Upper lobe of left lung (tissue), 6 donors: Measurements from ENCODE around the gene PPM1L. TPM values are rescaled to one million over a fixed set of nuclear protein-coding genes. Genes with fewer than 3 reads are reported as not detected.

Source experiments
- ATAC-seq, 2 donors: fragments of 200-7000 bp; cut with Tn5 transposase; one replicate each; pipeline ENCODE4 v1.9.1; 2022; ENCODE audit warnings: mild to moderate bottlenecking in 2 of 2, moderate library complexity in 2 of 2; ENCODE audit not compliant: low FRiP score in 2 of 2
- DNase-seq, 2 donors: peaks; one replicate each; pipeline ENCODE4 v3.0.0-alpha.2; 2019 to 2020
- H3K27ac ChIP-seq, 4 donors: fragments of 200-600 bp; sonication (generic); one replicate each; pipeline ENCODE4 v1.5.1; 2016 to 2019
- H3K27me3 ChIP-seq, 4 donors: fragments of 200-600 bp; sonication (generic); one replicate each; pipeline ENCODE4 v1.5.1; 2017 to 2019
- H3K36me3 ChIP-seq, 4 donors: fragments of 200-600 bp; sonication (generic); one replicate each; pipeline ENCODE4 v1.5.1; 2016 to 2019
- H3K4me1 ChIP-seq, 4 donors: fragments of 200-600 bp; sonication (generic); one replicate each; pipeline ENCODE4 v1.5.1; 2018 to 2019
- H3K4me3 ChIP-seq, 4 donors: fragments of 200-600 bp; sonication (generic); one replicate each; pipeline ENCODE4 v1.5.1; 2017 to 2019; ENCODE audit warnings: mild to moderate bottlenecking in 2 of 4, moderate library complexity in 1 of 4
- H3K9me3 ChIP-seq, 4 donors: fragments of 200-600 bp; sonication (generic); one replicate each; pipeline ENCODE4 v1.5.1; 2018 to 2019
- EP300 ChIP-seq, 4 donors: sonication (generic); formaldehyde crosslinking; IDR thresholded peaks; one replicate each; pipeline ENCODE4 v1.5.1; 2017; ENCODE audit warnings: antibody characterized with exemption in 4 of 4, control low read depth in 2 of 4
- POLR2A ChIP-seq, 4 donors: fragments of 450-650 bp; IDR thresholded peaks; one replicate each; pipeline ENCODE4 v1.5.1; 2016 to 2017; ENCODE audit warnings: antibody characterized with exemption in 4 of 4, mild to moderate bottlenecking in 2 of 4
- POLR2AphosphoS5 ChIP-seq, 2 donors: sonication (generic); formaldehyde crosslinking; IDR thresholded peaks; one replicate each; pipeline ENCODE4 v1.5.1; 2017; ENCODE audit warnings: antibody characterized with exemption in 2 of 2
- WGBS, 2 donors: methylation state at CpG; one replicate each; pipeline ENCODE4 v1.1.5; 2017 to 2018; 5-methylcytosine and 5-hydroxymethylcytosine counted together
- total RNA-seq, 6 donors: library from RNA; depleted of rRNA in 4 of 6; stranded (reverse); fragments of >200 nt in 4 of 6; gene quantifications; one replicate each; pipeline versions ENCODE4 v1.1.0 to v1.2.1, GENCODE V29; 2016 to 2021
- TF ChIP-seq, protein P1 (sequence below), 6 experiments: fragments of 450-650 bp in 4 of 6; fragments of 200-600 bp in 2 of 6; sonication (generic) in 2 of 6; IDR thresholded peaks; one replicate each; pipeline ENCODE4 v1.5.1; 2016 to 2019; ENCODE audit warnings: antibody characterized with exemption in 6 of 6
- donor health status: DM: no; HTN: no; CAD: no; lungs with moderate emphysema.
- donor health status: DM: no; HTN: yes; CAD: no; lungs with severe emphysema.

The PPM1L gene
- total RNA-seq, 6 donors from 2014 or later, result 11.3 to 26.8 (median 18.7) TPM

- H3K27me3 ChIP-seq, result no peaks in the 10 kb centered on the region
- H3K4me3 ChIP-seq, result no peak overlapping the region
- ATAC-seq (no peak), DNase-seq (no peak)
- H3K9me3 ChIP-seq, result no peaks in the 10 kb centered on the region
- no peaks in the 10 kb centered on the region for H3K36me3 ChIP-seq
- 55% methylated on average over 1 of the region's 1 CpG; no CpG with 5 or more reads in 1 of the 2 donors for WGBS, 2 donors
- peaks cover 0 to 3% (median 0%) of the 10 kb centered on the region in 4 donors for H3K4me1 ChIP-seq
- no peak overlapping the region for H3K27ac ChIP-seq
- TF ChIP-seq EP300 (IDR thresholded peaks at IDR 0.05) (peak in 1 of 4 donors; percentile 48), POLR2A (IDR thresholded peaks at IDR 0.05) (no peak)
These were observed 17.0 kb upstream of the PPM1L start for GRCh38 chr3:160739079-160739478.

- Histone ChIP-seq H3K27ac (no peak overlapping the region), H3K4me1 (peaks cover 0 to 10% (median 0%) of the 10 kb centered on the region in 4 donors), H3K9me3 (no peaks in the 10 kb centered on the region), H3K4me3 (no peak overlapping the region), H3K27me3 (no peaks in the 10 kb centered on the region), H3K36me3 (no peaks in the 10 kb centered on the region)
- TF ChIP-seq POLR2A (IDR thresholded peaks at IDR 0.05) (no peak), EP300 (IDR thresholded peaks at IDR 0.05) (no peak), POLR2AphosphoS5 (IDR thresholded peaks at IDR 0.05) (no peak)
- TF ChIP-seq, protein P1, sequence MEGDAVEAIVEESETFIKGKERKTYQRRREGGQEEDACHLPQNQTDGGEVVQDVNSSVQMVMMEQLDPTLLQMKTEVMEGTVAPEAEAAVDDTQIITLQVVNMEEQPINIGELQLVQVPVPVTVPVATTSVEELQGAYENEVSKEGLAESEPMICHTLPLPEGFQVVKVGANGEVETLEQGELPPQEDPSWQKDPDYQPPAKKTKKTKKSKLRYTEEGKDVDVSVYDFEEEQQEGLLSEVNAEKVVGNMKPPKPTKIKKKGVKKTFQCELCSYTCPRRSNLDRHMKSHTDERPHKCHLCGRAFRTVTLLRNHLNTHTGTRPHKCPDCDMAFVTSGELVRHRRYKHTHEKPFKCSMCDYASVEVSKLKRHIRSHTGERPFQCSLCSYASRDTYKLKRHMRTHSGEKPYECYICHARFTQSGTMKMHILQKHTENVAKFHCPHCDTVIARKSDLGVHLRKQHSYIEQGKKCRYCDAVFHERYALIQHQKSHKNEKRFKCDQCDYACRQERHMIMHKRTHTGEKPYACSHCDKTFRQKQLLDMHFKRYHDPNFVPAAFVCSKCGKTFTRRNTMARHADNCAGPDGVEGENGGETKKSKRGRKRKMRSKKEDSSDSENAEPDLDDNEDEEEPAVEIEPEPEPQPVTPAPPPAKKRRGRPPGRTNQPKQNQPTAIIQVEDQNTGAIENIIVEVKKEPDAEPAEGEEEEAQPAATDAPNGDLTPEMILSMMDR (IDR thresholded peaks at IDR 0.05), result no peak
- WGBS, 2 donors, result 52 to 58% methylated on average over 2 of the region's 2 CpGs
- no peak for DNase-seq
- no peak for ATAC-seq
These were observed 9.1 kb upstream of the PPM1L start for GRCh38 chr3:160746976-160747375.

- H3K4me1 ChIP-seq, result peaks cover 0 to 10% (median 0%) of the 10 kb centered on the region in 4 donors
- no peak overlapping the region for H3K4me3 ChIP-seq
- H3K36me3 ChIP-seq, result no peaks in the 10 kb centered on the region
- 11 to 17% methylated on average over 1 of the region's 1 CpG for WGBS, 2 donors
- H3K9me3 ChIP-seq, result no peaks in the 10 kb centered on the region
- no peak overlapping the region for H3K27ac ChIP-seq
- TF ChIP-seq EP300 (IDR thresholded peaks at IDR 0.05) (no peak), POLR2AphosphoS5 (IDR thresholded peaks at IDR 0.05) (no peak), POLR2A (IDR thresholded peaks at IDR 0.05) (no peak)
- TF ChIP-seq, protein P1 (IDR thresholded peaks at IDR 0.05), result no peak
- H3K27me3 ChIP-seq, result no peaks in the 10 kb centered on the region
- no peak for ATAC-seq
- no peak for DNase-seq
These were observed 8.6 kb upstream of the PPM1L start for GRCh38 chr3:160747422-160747821.

DNA sequence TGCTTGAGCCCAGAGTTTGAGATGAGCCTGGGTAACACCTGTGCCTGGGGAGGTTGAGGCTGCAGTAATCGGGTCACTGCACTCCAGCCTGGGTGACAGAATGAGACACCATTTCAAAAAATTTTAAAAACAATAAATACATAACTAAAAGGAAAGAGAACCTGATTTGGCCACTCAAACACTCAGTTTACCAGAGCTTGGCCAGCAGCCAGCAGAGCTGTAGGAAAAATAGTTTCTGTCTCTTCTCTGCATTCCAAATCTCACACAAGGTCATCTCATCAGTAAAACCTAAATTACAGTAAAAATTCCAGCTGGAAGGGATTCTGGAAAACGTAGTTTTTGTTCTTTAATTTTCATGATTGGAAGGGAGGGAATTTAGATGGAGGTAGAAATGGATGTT is 7.8 kb upstream of the PPM1L start:
- WGBS, 2 donors, result 72 to 80% methylated on average over 2 of the region's 2 CpGs
- H3K36me3 ChIP-seq, result no peaks in the 10 kb centered on the region
- TF ChIP-seq POLR2AphosphoS5 (IDR thresholded peaks at IDR 0.05) (no peak), POLR2A (IDR thresholded peaks at IDR 0.05) (no peak), EP300 (IDR thresholded peaks at IDR 0.05) (no peak)
- TF ChIP-seq, protein P1 (IDR thresholded peaks at IDR 0.05), result no peak
- no peak overlapping the region for H3K27ac ChIP-seq
- ATAC-seq (no peak), DNase-seq (no peak)
- H3K4me3 ChIP-seq, result no peak overlapping the region
- no peaks in the 10 kb centered on the region for H3K9me3 ChIP-seq
- no peaks in the 10 kb centered on the region for H3K27me3 ChIP-seq
- H3K4me1 ChIP-seq, result peaks cover 0 to 10% (median 0%) of the 10 kb centered on the region in 4 donors

DNA sequence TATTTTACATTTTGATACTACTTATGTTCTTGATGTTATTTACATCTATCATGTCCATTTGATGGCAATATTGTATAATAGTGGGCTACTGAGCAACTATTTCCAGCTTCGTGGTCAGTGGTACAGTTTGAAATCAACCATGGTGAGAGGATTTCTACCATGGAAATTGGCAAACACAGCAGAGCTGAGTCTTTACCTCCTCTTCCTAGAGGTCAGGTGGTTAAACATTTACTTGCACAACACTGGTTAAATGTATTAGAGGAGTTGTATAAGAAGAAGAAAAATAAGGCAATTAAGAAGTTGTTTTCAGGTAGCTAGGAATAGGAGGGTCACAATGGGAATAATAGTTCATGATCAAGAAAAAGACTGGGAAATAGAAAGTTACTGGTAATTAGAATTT is 7.2 kb upstream of the PPM1L start:
- 59 to 70% methylated on average over 1 of the region's 1 CpG for WGBS, 2 donors
- no peaks in the 10 kb centered on the region for H3K27me3 ChIP-seq
- no peaks in the 10 kb centered on the region for H3K9me3 ChIP-seq
- DNase-seq (no peak), ATAC-seq (no peak)
- H3K4me1 ChIP-seq, result peaks cover 2 to 10% (median 2%) of the 10 kb centered on the region in 4 donors
- TF ChIP-seq POLR2AphosphoS5 (IDR thresholded peaks at IDR 0.05) (no peak), EP300 (IDR thresholded peaks at IDR 0.05) (no peak), POLR2A (IDR thresholded peaks at IDR 0.05) (no peak)
- TF ChIP-seq, protein P1 (IDR thresholded peaks at IDR 0.05), result no peak
- H3K27ac ChIP-seq, result no peak overlapping the region
- no peak overlapping the region for H3K4me3 ChIP-seq
- H3K36me3 ChIP-seq, result no peaks in the 10 kb centered on the region
